Uterus (tissue), 2 donors: Measurements from ENCODE around the gene RRAGD.

ENCODE experiments used
- CTCF ChIP-seq, 4 experiments: fragments of 200-600 bp in 2 of 4; fragments of 450-650 bp in 2 of 4; sonication (generic) in 2 of 4; IDR thresholded peaks; one replicate each; pipeline ENCODE4 v1.5.1; 2016 to 2019; ENCODE audit warnings: antibody characterized with exemption in 4 of 4, mild to moderate bottlenecking in 2 of 4, moderate library complexity in 1 of 4
- POLR2A ChIP-seq, 2 donors: fragments of 450-650 bp; IDR thresholded peaks; one replicate each; pipeline ENCODE4 v1.6.1; 2016; ENCODE audit warnings: antibody characterized with exemption in 2 of 2, mild to moderate bottlenecking in 1 of 2, moderate library complexity in 1 of 2

DNA sequence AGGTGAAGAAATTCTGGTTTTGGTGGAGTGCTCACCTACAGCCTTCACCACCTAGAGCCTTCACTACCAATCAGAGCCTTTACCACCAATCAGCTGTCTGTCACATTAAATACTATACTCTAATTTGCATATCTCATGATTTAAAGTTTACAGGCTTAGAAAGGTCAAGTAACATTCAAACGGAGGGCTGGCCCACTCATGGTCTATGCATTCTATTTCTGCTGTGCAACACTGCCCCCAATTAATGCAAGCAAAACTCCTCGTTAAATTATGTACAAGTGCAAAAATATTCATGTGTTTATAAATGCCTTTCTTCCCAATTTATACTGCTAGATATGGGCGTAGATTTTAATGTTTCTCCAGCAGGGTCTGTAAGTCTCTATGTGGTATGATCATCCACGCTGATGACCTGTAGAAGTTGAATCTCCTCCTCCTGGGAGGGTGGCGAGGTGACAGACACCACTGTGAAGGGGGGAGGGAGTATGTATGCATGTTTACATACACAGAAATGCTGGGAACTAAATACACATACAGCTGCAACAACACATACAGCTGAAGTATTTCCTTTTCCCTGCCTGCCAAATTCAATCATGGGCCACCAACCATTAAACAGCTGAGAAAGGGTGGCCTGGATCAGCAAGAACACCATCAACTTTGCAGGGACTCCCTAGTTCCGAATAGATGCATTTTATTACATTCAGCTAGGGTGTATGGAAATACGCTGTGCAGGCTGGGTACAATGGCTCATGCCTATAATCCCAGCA lies 13.1 kb downstream of the RRAGD start:
- TF ChIP-seq CTCF (IDR thresholded peaks at IDR 0.05): no peak
- no peak for TF ChIP-seq POLR2A (IDR thresholded peaks at IDR 0.05)
